Fibroblast of lung (primary cell): ENCODE data around the gene CFAP77.

ENCODE experiments used
- EZH2 ChIP-seq: IDR thresholded peaks from 2 replicates; pipeline ENCODE4 v1.5.1; 2012; ENCODE audit warnings: low read length, control low read depth, mild to moderate bottlenecking; ENCODE audit errors: missing control alignments
- TF ChIP-seq, protein P1 (sequence below), 2 donors: IDR thresholded peaks in 1 of 2; conservative IDR thresholded peaks in 1 of 2; 1 replicate in 1 of 2; 2 replicates in 1 of 2; pipeline ENCODE4 v1.5.1; 2011 to 2012; ENCODE audit warnings: low read length in 2 of 2, control low read depth in 1 of 2, inconsistent platforms in 1 of 2, low read depth in 1 of 2, mild to moderate bottlenecking in 1 of 2

DNA sequence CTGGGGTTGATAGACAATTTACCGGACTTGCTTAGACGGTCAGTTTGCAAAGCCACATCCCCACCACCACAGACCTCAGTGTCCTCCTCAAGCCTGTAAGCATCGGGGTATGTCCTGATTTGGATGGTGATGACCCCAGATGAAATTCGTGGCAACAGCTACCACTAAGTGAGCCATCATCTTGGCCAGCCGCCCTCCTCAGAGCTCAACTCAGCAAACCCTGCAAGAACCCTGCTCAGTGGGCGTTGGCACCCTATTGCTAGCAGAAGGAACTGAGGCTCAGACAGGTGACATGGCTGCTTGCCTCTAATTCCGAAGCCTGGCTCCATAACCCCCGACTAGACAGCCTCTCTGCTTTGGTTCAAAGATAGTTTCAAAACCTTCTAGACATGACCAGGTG lies 131.0 kb downstream of the CFAP77 start:
- TF ChIP-seq, protein P1, sequence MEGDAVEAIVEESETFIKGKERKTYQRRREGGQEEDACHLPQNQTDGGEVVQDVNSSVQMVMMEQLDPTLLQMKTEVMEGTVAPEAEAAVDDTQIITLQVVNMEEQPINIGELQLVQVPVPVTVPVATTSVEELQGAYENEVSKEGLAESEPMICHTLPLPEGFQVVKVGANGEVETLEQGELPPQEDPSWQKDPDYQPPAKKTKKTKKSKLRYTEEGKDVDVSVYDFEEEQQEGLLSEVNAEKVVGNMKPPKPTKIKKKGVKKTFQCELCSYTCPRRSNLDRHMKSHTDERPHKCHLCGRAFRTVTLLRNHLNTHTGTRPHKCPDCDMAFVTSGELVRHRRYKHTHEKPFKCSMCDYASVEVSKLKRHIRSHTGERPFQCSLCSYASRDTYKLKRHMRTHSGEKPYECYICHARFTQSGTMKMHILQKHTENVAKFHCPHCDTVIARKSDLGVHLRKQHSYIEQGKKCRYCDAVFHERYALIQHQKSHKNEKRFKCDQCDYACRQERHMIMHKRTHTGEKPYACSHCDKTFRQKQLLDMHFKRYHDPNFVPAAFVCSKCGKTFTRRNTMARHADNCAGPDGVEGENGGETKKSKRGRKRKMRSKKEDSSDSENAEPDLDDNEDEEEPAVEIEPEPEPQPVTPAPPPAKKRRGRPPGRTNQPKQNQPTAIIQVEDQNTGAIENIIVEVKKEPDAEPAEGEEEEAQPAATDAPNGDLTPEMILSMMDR (conservative IDR thresholded peaks at IDR 0.05 in 1 of 2, IDR thresholded peaks at IDR 0.05 in 1 of 2; ENCODE audit: low read depth in 1 of 2, low read length in 2 of 2): no peak
- TF ChIP-seq EZH2: no peak
